ENCODE measurements around the gene BTBD17. TPM values are rescaled to one million over a fixed set of nuclear protein-coding genes. Genes with fewer than 3 reads are reported as not detected.

Gene BTBD17
- total and polyA plus RNA-seq, 4 donors, result 0.17 TPM; not detected in 3

DNA sequence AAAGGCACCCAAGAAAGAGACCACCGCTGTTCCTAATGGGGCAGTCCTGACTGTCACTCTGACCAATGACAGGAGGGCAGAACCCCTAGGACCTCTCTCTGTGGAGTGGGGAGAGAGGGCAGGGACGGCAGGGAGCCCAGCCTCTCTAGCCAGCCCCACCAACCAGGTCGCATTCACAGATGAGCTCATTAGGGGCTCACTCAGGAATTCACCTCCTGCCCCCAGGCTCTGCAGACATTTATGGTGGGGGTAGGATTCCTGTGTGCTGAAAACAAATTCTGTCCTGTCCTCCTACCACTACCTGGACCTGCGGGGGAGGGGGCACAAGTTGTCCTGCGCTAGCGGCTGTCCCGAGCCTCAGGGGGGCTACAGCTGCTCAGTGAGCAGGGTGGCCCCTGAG lies 42.5 kb upstream of the BTBD17 start:
- no peak overlapping the region for H3K9ac ChIP-seq (ENCODE audit: insufficient read depth in 1 of 2, low read length in 2 of 2)
- H3K9me3 ChIP-seq (ENCODE audit: control insufficient read depth in 4 of 4, insufficient read depth in 3 of 4, low read length in 3 of 4), result no peaks in the 10 kb centered on the region
- no peak for DNase-seq
- H3K4me3 ChIP-seq, result no peak overlapping the region
- H3K27ac ChIP-seq (ENCODE audit: low read depth in 1 of 2, low read length in 1 of 2), result no peak overlapping the region
- TF ChIP-seq, protein P1, sequence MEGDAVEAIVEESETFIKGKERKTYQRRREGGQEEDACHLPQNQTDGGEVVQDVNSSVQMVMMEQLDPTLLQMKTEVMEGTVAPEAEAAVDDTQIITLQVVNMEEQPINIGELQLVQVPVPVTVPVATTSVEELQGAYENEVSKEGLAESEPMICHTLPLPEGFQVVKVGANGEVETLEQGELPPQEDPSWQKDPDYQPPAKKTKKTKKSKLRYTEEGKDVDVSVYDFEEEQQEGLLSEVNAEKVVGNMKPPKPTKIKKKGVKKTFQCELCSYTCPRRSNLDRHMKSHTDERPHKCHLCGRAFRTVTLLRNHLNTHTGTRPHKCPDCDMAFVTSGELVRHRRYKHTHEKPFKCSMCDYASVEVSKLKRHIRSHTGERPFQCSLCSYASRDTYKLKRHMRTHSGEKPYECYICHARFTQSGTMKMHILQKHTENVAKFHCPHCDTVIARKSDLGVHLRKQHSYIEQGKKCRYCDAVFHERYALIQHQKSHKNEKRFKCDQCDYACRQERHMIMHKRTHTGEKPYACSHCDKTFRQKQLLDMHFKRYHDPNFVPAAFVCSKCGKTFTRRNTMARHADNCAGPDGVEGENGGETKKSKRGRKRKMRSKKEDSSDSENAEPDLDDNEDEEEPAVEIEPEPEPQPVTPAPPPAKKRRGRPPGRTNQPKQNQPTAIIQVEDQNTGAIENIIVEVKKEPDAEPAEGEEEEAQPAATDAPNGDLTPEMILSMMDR (IDR thresholded peaks at IDR 0.05; ENCODE audit: control extremely low read depth, extremely low read depth), result no peak
- no peak for ATAC-seq (ENCODE audit: insufficient read depth, low FRiP score)
- no peaks in the 10 kb centered on the region for H3K36me3 ChIP-seq (ENCODE audit: control insufficient read depth in 4 of 4, insufficient read depth in 4 of 4, low read length in 4 of 4)
- peaks cover 0 to 3% (median 0%) of the 10 kb centered on the region in 5 donors for H3K4me1 ChIP-seq (ENCODE audit: control insufficient read depth in 5 of 5, insufficient read depth in 5 of 5, low read length in 5 of 5)
- WGBS, 2 donors, result 56 to 72% methylated on average over 7 of the region's 7 CpGs
- H3K27me3 ChIP-seq (ENCODE audit: control insufficient read depth in 3 of 3, insufficient read depth in 3 of 3, low read length in 2 of 3), result no peaks in the 10 kb centered on the region

DNA sequence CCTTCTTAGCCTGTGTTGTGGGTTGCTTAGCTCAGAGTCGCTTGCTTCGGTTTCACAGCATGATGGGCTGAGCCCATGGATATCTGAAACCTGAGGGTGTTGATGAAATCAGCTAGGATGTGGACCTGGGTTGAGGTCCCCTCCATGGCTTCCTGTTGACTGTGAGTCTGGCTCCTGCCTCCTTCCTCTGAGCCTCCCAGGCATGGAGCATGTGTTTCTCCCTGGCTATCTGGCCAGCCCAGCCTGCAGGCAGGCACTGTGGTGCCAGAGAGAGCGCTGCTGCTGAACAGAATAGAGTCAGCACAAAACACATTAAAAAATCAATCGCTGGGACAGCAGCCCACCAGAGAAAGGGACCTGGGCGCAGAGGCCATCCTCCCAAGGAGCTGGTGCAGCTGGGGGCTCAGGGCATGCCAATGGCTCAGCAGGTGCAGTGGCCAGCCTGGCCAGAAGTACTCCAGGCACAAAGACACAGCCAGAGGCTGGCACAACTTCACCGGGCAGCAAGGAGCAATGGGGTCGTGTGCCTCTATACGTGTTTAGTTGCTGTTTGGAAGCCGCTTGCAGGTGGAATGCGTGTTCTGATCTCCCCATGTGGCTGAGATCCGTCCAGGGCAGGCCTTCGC lies 42.0 kb upstream of the BTBD17 start:
- TF ChIP-seq, protein P1 (IDR thresholded peaks at IDR 0.05; ENCODE audit: control extremely low read depth, extremely low read depth), result no peak
- DNase-seq (no peak), ATAC-seq (ENCODE audit: insufficient read depth, low FRiP score) (no peak)
- 69 to 81% methylated on average over 12 of the region's 12 CpGs for whole genome bisulfite sequencing, 2 donors
- Histone ChIP-seq H3K4me3 (no peak overlapping the region), H3K9ac (ENCODE audit: insufficient read depth in 1 of 2, low read length in 2 of 2) (no peak overlapping the region), H3K36me3 (ENCODE audit: control insufficient read depth in 4 of 4, insufficient read depth in 4 of 4, low read length in 4 of 4) (no peaks in the 10 kb centered on the region), H3K27ac (ENCODE audit: low read depth in 1 of 2, low read length in 1 of 2) (no peak overlapping the region), H3K27me3 (ENCODE audit: control insufficient read depth in 3 of 3, insufficient read depth in 3 of 3, low read length in 2 of 3) (no peaks in the 10 kb centered on the region), H3K9me3 (ENCODE audit: control insufficient read depth in 4 of 4, insufficient read depth in 3 of 4, low read length in 3 of 4) (no peaks in the 10 kb centered on the region), H3K4me1 (ENCODE audit: control insufficient read depth in 5 of 5, insufficient read depth in 5 of 5, low read length in 5 of 5) (peaks cover 0 to 3% (median 0%) of the 10 kb centered on the region in 5 donors)

- no peak overlapping the region for H3K4me3 ChIP-seq
Measured at GRCh38 chr17:74402048-74402447, 40.4 kb upstream of the BTBD17 start.

More at GRCh38 chr17:74402048-74402447, 40.4 kb upstream of the BTBD17 start:
- TF ChIP-seq, protein P1 (IDR thresholded peaks at IDR 0.05; ENCODE audit: control extremely low read depth, extremely low read depth), result no peak
- ATAC-seq (ENCODE audit: insufficient read depth, low FRiP score), result no peak
- DNase-seq, result no peak
- H3K36me3 ChIP-seq (ENCODE audit: control insufficient read depth in 4 of 4, insufficient read depth in 4 of 4, low read length in 4 of 4), result no peaks in the 10 kb centered on the region
- 83 to 86% methylated on average over 7 of the region's 7 CpGs for WGBS, 2 donors
- H3K9ac ChIP-seq (ENCODE audit: insufficient read depth in 1 of 2, low read length in 2 of 2), result no peak overlapping the region
- H3K27me3 ChIP-seq (ENCODE audit: control insufficient read depth in 3 of 3, insufficient read depth in 3 of 3, low read length in 2 of 3), result no peaks in the 10 kb centered on the region
- H3K4me1 ChIP-seq (ENCODE audit: control insufficient read depth in 5 of 5, insufficient read depth in 5 of 5, low read length in 5 of 5), result no peaks in the 10 kb centered on the region
- no peak overlapping the region for H3K27ac ChIP-seq (ENCODE audit: low read depth in 1 of 2, low read length in 1 of 2)
- H3K9me3 ChIP-seq (ENCODE audit: control insufficient read depth in 4 of 4, insufficient read depth in 3 of 4, low read length in 3 of 4), result no peaks in the 10 kb centered on the region
